ENCODE results near the gene RLBP1.

RLBP1 gene

DNA sequence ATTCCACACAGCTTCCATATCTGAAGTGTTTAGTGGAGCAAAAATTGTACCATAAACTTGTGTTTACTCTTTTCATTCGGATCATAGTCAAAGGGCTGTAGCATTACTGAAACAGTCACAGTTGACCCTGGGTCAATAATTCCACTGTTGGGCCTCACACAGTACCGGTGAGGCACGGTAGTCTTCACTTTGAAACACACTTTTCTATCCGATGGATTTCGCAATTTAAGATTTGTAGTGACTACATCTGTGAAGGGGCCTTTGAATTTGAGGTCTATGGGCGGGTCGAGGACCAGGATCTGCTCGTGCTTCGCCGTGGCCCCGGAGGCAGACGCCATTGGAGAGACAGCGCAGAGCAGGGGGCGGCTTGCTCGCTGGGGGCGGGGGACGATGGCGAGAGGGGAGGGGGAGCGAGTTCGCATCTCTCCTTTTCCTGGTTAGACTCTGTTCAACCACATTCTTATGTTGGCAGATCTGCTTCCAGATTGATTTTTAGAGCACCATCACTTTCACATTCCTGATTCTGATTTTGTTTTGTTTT lies 19.8 kb downstream of the RLBP1 start:
- Histone ChIP-seq H3K4me3 (ENCODE audit: low read length) (no peak overlapping the region), H3K4me1 (ENCODE audit: control insufficient read depth, insufficient read depth, low read length) (peaks cover 11% of the 10 kb centered on the region), H3K27me3 (ENCODE audit: control insufficient read depth, insufficient read depth, low read length) (no peaks in the 10 kb centered on the region), H3K9me3 (ENCODE audit: control insufficient read depth, low read length) (no peaks in the 10 kb centered on the region), H3K36me3 (ENCODE audit: control insufficient read depth, insufficient read depth, low read length) (peaks cover 14% of the 10 kb centered on the region), H3K9ac (ENCODE audit: low read length) (no peak overlapping the region)

DNA sequence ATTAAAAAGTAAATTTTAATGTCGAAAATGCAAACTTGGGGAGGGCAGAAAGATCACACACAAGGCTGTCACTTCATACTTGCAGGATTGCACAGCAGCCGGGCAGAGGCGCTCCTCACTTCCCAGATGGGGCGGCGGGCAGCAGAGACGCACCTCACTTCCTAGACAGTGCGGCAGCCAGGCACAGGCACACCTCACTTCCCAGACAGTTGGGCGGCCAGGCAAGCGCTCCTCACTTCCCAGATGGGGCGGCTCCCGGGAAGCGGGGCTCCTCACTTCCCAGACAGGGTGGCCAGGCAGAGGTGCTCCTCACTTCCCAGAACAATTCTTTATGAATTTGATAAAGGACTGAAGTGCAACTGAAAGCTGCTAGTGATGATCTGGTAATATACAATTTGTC lies 21.2 kb downstream of the RLBP1 start:
- no peaks in the 10 kb centered on the region for H3K9me3 ChIP-seq (ENCODE audit: control insufficient read depth, low read length)
- no peaks in the 10 kb centered on the region for H3K27me3 ChIP-seq (ENCODE audit: control insufficient read depth, insufficient read depth, low read length)
- H3K4me3 ChIP-seq (ENCODE audit: low read length) = no peak overlapping the region
- H3K36me3 ChIP-seq (ENCODE audit: control insufficient read depth, insufficient read depth, low read length) = peaks cover 14% of the 10 kb centered on the region
- peaks cover 11% of the 10 kb centered on the region for H3K4me1 ChIP-seq (ENCODE audit: control insufficient read depth, insufficient read depth, low read length)
- H3K9ac ChIP-seq (ENCODE audit: low read length) = no peak overlapping the region

DNA sequence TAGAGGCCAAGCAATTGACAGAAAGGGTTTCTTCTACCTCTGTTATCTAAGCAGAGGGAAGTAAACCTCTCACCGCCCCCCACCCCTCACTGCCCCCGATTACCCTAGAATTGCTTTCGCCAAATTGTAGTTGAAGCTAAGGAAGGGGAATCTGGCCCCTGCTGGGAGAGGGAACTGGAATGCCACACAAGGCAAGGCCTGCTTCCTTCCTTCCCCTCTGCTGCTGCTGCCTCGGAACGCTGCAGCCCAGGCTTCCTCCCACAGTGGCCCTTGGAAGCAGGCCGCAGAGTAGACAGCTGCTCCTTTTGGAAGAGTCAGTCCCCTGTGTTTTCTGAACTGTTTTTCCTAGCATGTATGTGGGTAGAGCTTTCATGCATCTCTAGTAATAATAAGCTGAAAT lies 21.6 kb downstream of the RLBP1 start:
- H3K36me3 ChIP-seq (ENCODE audit: control insufficient read depth, insufficient read depth, low read length) = peaks cover 17% of the 10 kb centered on the region
- no peak overlapping the region for H3K9ac ChIP-seq (ENCODE audit: low read length)
- no peaks in the 10 kb centered on the region for H3K27me3 ChIP-seq (ENCODE audit: control insufficient read depth, insufficient read depth, low read length)

DNA sequence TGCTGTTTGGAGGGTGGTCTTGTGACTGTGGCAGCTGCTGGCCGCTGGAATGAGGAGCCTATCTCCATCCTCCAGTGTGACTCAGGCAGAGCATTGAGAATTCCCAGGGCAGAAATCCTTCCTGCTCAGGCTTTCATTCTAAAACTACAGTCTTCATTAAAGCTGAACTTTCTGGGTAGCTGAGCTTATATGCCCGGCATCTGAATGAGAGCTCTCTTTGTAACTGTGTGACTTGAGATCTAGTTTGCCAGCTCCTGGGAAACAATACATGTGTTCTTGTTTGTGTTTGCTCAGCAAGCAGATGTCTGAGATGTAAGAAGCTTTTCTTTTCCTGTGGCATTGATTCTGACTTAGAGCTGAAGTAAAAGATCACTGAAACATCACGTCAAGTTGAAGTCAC lies 22.4 kb downstream of the RLBP1 start:
- no peak overlapping the region for H3K4me3 ChIP-seq (ENCODE audit: low read length)
- no peak overlapping the region for H3K9ac ChIP-seq (ENCODE audit: low read length)
- no peaks in the 10 kb centered on the region for H3K9me3 ChIP-seq (ENCODE audit: control insufficient read depth, low read length)
- no peaks in the 10 kb centered on the region for H3K27me3 ChIP-seq (ENCODE audit: control insufficient read depth, insufficient read depth, low read length)
- peaks cover 18% of the 10 kb centered on the region for H3K36me3 ChIP-seq (ENCODE audit: control insufficient read depth, insufficient read depth, low read length)
- H3K4me1 ChIP-seq (ENCODE audit: control insufficient read depth, insufficient read depth, low read length) = peaks cover 11% of the 10 kb centered on the region

More for the DNA sequence above, 21.6 kb downstream of the RLBP1 start:
- Histone ChIP-seq H3K4me3 (ENCODE audit: low read length) (no peak overlapping the region), H3K4me1 (ENCODE audit: control insufficient read depth, insufficient read depth, low read length) (peaks cover 11% of the 10 kb centered on the region), H3K9me3 (ENCODE audit: control insufficient read depth, low read length) (no peaks in the 10 kb centered on the region)

DNA sequence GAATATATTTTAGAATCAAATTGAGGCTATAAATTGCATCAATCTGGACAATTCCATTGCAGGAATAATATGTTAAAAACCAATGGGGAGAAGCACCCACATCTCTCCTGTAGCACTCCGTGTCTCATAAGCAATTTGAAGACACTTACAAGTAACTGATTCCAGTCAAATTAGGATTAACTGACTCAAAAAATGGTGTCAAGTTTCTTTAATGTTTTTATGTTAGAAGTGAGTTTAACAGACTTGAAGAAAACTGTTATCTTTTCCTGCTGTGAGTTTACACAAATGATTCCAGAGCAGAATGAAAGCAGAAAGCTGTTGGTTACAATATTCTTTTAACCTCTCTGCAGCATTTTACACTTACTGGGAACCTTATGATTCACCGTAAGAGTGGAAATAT lies 23.2 kb downstream of the RLBP1 start:
- Histone ChIP-seq H3K4me1 (ENCODE audit: control insufficient read depth, insufficient read depth, low read length) (peaks cover 11% of the 10 kb centered on the region), H3K4me3 (ENCODE audit: low read length) (no peak overlapping the region), H3K9me3 (ENCODE audit: control insufficient read depth, low read length) (no peaks in the 10 kb centered on the region), H3K9ac (ENCODE audit: low read length) (no peak overlapping the region), H3K27me3 (ENCODE audit: control insufficient read depth, insufficient read depth, low read length) (no peaks in the 10 kb centered on the region), H3K36me3 (ENCODE audit: control insufficient read depth, insufficient read depth, low read length) (peaks cover 23% of the 10 kb centered on the region)

DNA sequence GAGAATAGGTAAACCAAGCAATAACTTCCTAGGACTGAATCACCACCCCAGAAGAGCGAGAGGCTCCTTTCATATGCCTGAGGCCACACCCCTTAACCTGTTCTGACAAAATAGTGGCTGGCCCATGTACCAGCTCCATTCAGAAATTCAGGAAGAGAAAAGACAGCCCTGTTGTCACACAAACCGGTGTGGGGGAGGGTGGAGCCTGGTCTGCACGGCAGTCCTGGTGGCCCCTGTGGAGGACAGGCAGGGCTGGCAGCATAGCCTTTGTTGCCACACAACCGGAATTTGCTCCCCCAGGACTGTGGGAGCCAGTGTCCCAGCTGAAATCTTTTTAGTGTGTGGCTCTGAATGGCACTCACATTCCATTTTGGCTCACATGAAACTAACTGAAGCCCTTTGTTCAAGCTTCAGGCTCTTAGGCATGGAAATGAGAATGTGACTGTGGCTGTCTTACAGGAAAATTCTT lies 23.8 kb downstream of the RLBP1 start:
- H3K27me3 ChIP-seq (ENCODE audit: control insufficient read depth, insufficient read depth, low read length) = no peaks in the 10 kb centered on the region
- no peak overlapping the region for H3K4me3 ChIP-seq (ENCODE audit: low read length)
- peaks cover 25% of the 10 kb centered on the region for H3K36me3 ChIP-seq (ENCODE audit: control insufficient read depth, insufficient read depth, low read length)
- H3K9ac ChIP-seq (ENCODE audit: low read length) = no peak overlapping the region
- H3K4me1 ChIP-seq (ENCODE audit: control insufficient read depth, insufficient read depth, low read length) = peaks cover 11% of the 10 kb centered on the region
- no peaks in the 10 kb centered on the region for H3K9me3 ChIP-seq (ENCODE audit: control insufficient read depth, low read length)

DNA sequence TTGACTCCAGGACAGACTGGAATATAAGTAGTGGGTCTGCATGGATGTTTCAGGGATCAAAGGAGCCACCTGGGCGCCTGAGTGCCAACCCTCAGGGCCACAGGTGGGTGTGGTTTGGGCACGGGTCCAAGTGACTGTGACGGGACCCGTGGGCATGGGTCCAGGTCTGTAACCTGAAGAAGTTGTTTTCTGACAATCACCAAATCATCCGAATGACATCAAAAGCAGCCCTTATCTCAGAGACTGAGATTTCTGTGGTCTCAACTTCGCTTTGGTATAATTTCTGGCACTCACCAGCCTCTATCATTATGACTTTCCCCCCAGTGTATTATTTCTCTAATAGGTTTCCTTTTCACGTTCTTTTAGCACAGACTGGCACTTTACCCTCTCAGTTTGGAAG lies 24.4 kb downstream of the RLBP1 start:
- Histone ChIP-seq H3K4me1 (ENCODE audit: control insufficient read depth, insufficient read depth, low read length) (peaks cover 11% of the 10 kb centered on the region), H3K4me3 (ENCODE audit: low read length) (no peak overlapping the region), H3K27me3 (ENCODE audit: control insufficient read depth, insufficient read depth, low read length) (no peaks in the 10 kb centered on the region), H3K9ac (ENCODE audit: low read length) (no peak overlapping the region), H3K36me3 (ENCODE audit: control insufficient read depth, insufficient read depth, low read length) (peaks cover 27% of the 10 kb centered on the region), H3K9me3 (ENCODE audit: control insufficient read depth, low read length) (no peaks in the 10 kb centered on the region)

DNA sequence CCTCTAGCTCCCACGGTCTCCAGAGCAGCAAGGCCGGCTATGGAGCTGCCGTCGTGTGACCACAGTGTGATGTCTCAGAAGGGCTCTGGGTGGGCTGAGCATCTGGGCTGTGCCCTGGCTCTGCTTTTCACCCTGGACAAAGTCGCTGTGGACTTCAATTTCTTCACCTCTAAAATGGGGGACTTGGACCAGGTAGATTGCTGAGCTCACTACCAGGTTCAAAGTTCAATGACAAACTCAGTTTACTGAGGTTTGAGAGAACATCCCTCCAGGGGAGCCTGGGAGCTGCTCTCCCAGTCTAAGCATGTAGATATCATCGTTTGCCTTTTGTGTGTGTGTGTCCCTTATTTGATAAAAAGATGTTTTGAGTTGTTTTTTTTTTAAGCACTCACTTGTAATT lies 25.1 kb downstream of the RLBP1 start:
- Histone ChIP-seq H3K36me3 (ENCODE audit: control insufficient read depth, insufficient read depth, low read length) (peaks cover 30% of the 10 kb centered on the region), H3K9ac (ENCODE audit: low read length) (no peak overlapping the region), H3K27me3 (ENCODE audit: control insufficient read depth, insufficient read depth, low read length) (no peaks in the 10 kb centered on the region), H3K4me3 (ENCODE audit: low read length) (no peak overlapping the region), H3K4me1 (ENCODE audit: control insufficient read depth, insufficient read depth, low read length) (peaks cover 11% of the 10 kb centered on the region), H3K9me3 (ENCODE audit: control insufficient read depth, low read length) (no peaks in the 10 kb centered on the region)

DNA sequence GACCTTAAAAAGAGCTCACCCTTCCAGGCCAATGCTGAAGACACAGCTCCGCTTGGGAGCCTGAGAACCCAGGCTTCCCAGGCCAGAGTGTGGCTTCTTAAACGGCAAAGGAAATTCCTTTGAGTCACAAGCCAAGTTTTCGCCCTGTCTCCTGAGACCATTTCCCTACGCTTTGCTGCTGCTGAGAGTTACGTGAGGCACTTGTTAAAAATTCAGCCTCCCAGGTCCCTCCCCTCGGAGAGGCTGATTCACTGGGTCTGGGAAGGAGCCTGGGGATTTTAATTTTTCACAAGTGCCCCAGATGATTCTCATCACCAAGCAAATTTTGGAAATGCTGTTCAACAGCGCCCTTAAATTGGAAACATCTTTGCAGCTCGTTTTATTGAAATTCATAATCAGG lies 25.5 kb downstream of the RLBP1 start:
- H3K27me3 ChIP-seq (ENCODE audit: control insufficient read depth, insufficient read depth, low read length) = no peaks in the 10 kb centered on the region
- peaks cover 11% of the 10 kb centered on the region for H3K4me1 ChIP-seq (ENCODE audit: control insufficient read depth, insufficient read depth, low read length)
- no peak overlapping the region for H3K9ac ChIP-seq (ENCODE audit: low read length)
- H3K9me3 ChIP-seq (ENCODE audit: control insufficient read depth, low read length) = no peaks in the 10 kb centered on the region
- no peak overlapping the region for H3K4me3 ChIP-seq (ENCODE audit: low read length)
- peaks cover 33% of the 10 kb centered on the region for H3K36me3 ChIP-seq (ENCODE audit: control insufficient read depth, insufficient read depth, low read length)

DNA sequence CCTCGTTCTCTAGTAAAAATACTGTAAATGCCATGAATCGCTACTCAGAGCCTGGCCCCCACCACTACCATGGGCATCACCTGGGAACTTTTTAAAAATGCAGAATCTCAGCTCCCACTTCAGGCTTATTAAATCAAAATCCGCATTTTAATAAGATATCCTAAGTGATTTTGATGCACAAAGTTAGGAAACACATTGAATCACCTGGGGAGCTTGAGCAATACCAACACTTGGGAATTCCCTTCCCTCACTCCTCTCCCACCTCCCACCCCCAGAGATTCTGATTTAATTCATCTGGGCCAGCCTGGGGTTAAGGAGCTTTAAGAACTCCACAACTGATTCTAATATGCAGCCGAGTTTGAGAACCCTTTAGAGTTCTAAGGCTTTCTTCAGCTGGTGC lies 26.8 kb downstream of the RLBP1 start:
- Histone ChIP-seq H3K27me3 (ENCODE audit: control insufficient read depth, insufficient read depth, low read length) (no peaks in the 10 kb centered on the region), H3K36me3 (ENCODE audit: control insufficient read depth, insufficient read depth, low read length) (peaks cover 43% of the 10 kb centered on the region), H3K4me1 (ENCODE audit: control insufficient read depth, insufficient read depth, low read length) (peaks cover 11% of the 10 kb centered on the region), H3K9me3 (ENCODE audit: control insufficient read depth, low read length) (no peaks in the 10 kb centered on the region), H3K9ac (ENCODE audit: low read length) (no peak overlapping the region), H3K4me3 (ENCODE audit: low read length) (no peak overlapping the region)

DNA sequence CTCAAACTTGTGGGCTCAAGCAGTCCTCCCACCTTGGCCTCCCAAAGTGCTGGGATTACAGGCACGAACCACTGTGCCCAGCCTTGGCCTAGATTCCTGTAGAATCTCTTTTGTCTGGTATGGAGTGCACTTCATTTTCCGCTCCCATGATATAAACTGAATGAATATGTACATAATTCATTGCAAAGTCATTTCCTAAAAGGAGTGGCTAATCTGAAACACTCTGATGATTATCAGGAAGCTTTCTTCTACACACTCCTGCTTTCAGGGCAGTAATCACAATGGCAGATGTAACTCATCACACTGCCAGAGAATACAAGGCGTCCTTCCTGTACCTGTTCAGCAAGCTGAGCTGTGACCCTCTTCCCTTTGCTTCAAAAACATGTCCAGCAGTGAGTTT lies 28.6 kb downstream of the RLBP1 start:
- H3K9me3 ChIP-seq (ENCODE audit: control insufficient read depth, low read length) = no peaks in the 10 kb centered on the region
- H3K4me1 ChIP-seq (ENCODE audit: control insufficient read depth, insufficient read depth, low read length) = peaks cover 10% of the 10 kb centered on the region
- H3K36me3 ChIP-seq (ENCODE audit: control insufficient read depth, insufficient read depth, low read length) = peaks cover 36% of the 10 kb centered on the region
- H3K27me3 ChIP-seq (ENCODE audit: control insufficient read depth, insufficient read depth, low read length) = no peaks in the 10 kb centered on the region
- H3K9ac ChIP-seq (ENCODE audit: low read length) = no peak overlapping the region
- no peak overlapping the region for H3K4me3 ChIP-seq (ENCODE audit: low read length)

DNA sequence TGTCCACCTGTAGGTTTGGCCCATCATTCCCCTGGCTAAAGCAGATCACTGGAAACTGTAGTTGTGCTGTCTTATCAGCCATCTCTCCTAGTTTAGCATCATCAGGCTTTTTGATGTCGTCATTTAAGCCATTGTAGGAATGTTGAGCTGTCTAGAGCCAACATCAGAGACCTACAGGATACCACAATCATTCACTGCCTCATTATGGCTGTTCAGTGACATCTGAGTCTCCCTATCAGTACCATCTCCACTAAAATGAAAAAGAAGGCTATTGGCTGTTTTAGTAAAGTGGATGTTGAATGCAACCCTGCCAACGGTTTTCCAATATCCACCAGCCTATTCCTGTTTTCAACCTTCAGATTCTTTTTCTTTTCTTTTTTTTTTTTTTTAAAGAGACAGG lies 29.2 kb downstream of the RLBP1 start:
- peaks cover 4% of the 10 kb centered on the region for H3K4me1 ChIP-seq (ENCODE audit: control insufficient read depth, insufficient read depth, low read length)

DNA sequence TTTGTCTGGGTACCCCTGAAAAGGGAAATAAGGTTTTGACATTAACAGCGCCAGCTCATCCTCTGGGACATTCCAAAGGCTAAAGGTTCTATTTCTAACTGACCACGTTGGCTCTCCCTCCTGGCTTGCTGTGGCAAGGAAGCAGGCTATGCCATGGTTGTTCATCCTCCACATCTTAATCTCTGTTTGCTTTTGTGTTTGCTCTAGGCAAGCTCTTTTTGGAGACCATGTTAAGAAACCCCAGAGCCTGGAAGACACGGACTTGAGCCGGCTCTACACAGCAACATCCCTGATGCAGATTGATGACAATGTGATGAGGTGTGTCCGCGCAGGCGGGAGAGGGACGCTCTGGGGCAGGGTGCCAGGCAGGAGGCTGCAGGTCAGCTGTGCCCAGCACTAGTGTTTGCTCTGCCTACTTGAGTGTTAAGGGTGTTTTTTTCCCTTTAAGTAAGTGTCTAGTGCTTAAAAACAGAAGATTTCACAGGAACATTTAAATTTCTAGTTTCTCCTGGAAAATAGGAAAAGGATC lies 33.3 kb downstream of the RLBP1 start:
- no peaks in the 10 kb centered on the region for H3K9me3 ChIP-seq (ENCODE audit: control insufficient read depth, low read length)
- H3K9ac ChIP-seq (ENCODE audit: low read length) = no peak overlapping the region
- peaks cover 11% of the 10 kb centered on the region for H3K4me1 ChIP-seq (ENCODE audit: control insufficient read depth, insufficient read depth, low read length)
- no peaks in the 10 kb centered on the region for H3K27me3 ChIP-seq (ENCODE audit: control insufficient read depth, insufficient read depth, low read length)
- no peak overlapping the region for H3K4me3 ChIP-seq (ENCODE audit: low read length)
- H3K36me3 ChIP-seq (ENCODE audit: control insufficient read depth, insufficient read depth, low read length) = peaks cover 31% of the 10 kb centered on the region

More for the DNA sequence above, 29.2 kb downstream of the RLBP1 start:
- Histone ChIP-seq H3K36me3 (ENCODE audit: control insufficient read depth, insufficient read depth, low read length) (peaks cover 37% of the 10 kb centered on the region), H3K9ac (ENCODE audit: low read length) (no peak overlapping the region), H3K27me3 (ENCODE audit: control insufficient read depth, insufficient read depth, low read length) (no peaks in the 10 kb centered on the region), H3K4me3 (ENCODE audit: low read length) (no peak overlapping the region), H3K9me3 (ENCODE audit: control insufficient read depth, low read length) (no peaks in the 10 kb centered on the region)

All from mucosa of stomach (tissue), 1 donor.